GM10266 (cell line): ENCODE data around the gene MGP.

Source experiments
- DNase-seq: peaks from one replicate; pipeline ENCODE4 v3.0.0; 2012; ENCODE audit errors: extremely low spot score
- CTCF ChIP-seq: IDR thresholded peaks from 2 replicates; pipeline ENCODE4 v1.5.1; 2012; ENCODE audit warnings: mild to moderate bottlenecking, low read depth; ENCODE audit not compliant: control insufficient read depth, insufficient read depth; ENCODE audit errors: missing control alignments

MGP gene

GRCh38 chr12:14878488-14878887 is 7.2 kb downstream of the MGP start:
- TF ChIP-seq CTCF = no peak
- no peak for DNase-seq

GRCh38 chr12:14876833-14877232 is 8.8 kb downstream of the MGP start:
- no peak for DNase-seq
- no peak for TF ChIP-seq CTCF

GRCh38 chr12:14874882-14875281 is 10.8 kb downstream of the MGP start:
- DNase-seq = no peak
- no peak for TF ChIP-seq CTCF

GRCh38 chr12:14873440-14874185 is 12.0 kb downstream of the MGP start:
- TF ChIP-seq CTCF = no peak
- no peak for DNase-seq

- no peak for TF ChIP-seq CTCF
These were observed 13.8 kb downstream of the MGP start for GRCh38 chr12:14871886-14872285.

GRCh38 chr12:14871247-14871646 is 14.4 kb downstream of the MGP start:
- TF ChIP-seq CTCF = no peak
- no peak for DNase-seq

More at GRCh38 chr12:14871886-14872285, 13.8 kb downstream of the MGP start:
- DNase-seq = no peak

- no peak for DNase-seq
- no peak for TF ChIP-seq CTCF
These were observed 16.6 kb downstream of the MGP start for GRCh38 chr12:14868916-14869506.
